Subcutaneous abdominal adipose tissue (tissue), 5 donors: Measurements from ENCODE around the gene DPP3.

ENCODE experiments used
- H3K27ac ChIP-seq: one replicate; pipeline ENCODE4 v1.7.0; 2013; ENCODE audit warnings: low read depth, mild to moderate bottlenecking, inconsistent platforms, low read length, moderate library complexity
- H3K27me3 ChIP-seq, 5 donors: one replicate each; pipeline ENCODE4 v1.7.0; 2013; ENCODE audit warnings: low read length in 5 of 5, inconsistent platforms in 1 of 5; ENCODE audit not compliant: control insufficient read depth in 5 of 5, insufficient read depth in 4 of 5
- H3K36me3 ChIP-seq, 5 donors: one replicate each; pipeline ENCODE4 v1.7.0; 2013; ENCODE audit warnings: low read length in 5 of 5; ENCODE audit not compliant: control insufficient read depth in 5 of 5, insufficient read depth in 5 of 5
- H3K4me1 ChIP-seq, 5 donors: one replicate each; pipeline ENCODE4 v1.7.0; 2013; ENCODE audit warnings: low read length in 5 of 5, mild to moderate bottlenecking in 3 of 5, moderate library complexity in 1 of 5; ENCODE audit not compliant: control insufficient read depth in 5 of 5, insufficient read depth in 5 of 5
- H3K4me3 ChIP-seq, 5 donors: one replicate each; pipeline ENCODE4 v1.7.0; 2013; ENCODE audit warnings: low read length in 5 of 5, low read depth in 1 of 5
- H3K9ac ChIP-seq, 5 donors: one replicate each; pipeline ENCODE4 v1.7.0; 2013; ENCODE audit warnings: low read length in 5 of 5, mild to moderate bottlenecking in 4 of 5, moderate library complexity in 3 of 5
- H3K9me3 ChIP-seq, 5 donors: one replicate each; pipeline ENCODE4 v1.7.0; 2013; ENCODE audit warnings: low read length in 5 of 5; ENCODE audit not compliant: control insufficient read depth in 5 of 5
- donor health status: healthy.
- donor health status: healthy.
- donor health status: healthy.
- donor health status: healthy.
- donor health status: healthy.

DPP3 gene

GRCh38 chr11:66443602-66444001 lies 36.6 kb upstream of the DPP3 start:
- Histone ChIP-seq H3K4me1 (peaks cover 0 to 3% (median 0%) of the 10 kb centered on the region in 5 donors), H3K9me3 (peaks cover 0 to 20% (median 8%) of the 10 kb centered on the region in 5 donors), H3K27ac (no peak overlapping the region), H3K4me3 (peak overlapping the region in 2 of 5 donors; percentile 28 to 32), H3K27me3 (no peaks in the 10 kb centered on the region), H3K36me3 (no peaks in the 10 kb centered on the region), H3K9ac (no peak overlapping the region)

GRCh38 chr11:66447012-66447411 lies 33.2 kb upstream of the DPP3 start:
- no peaks in the 10 kb centered on the region for H3K27me3 ChIP-seq
- H3K4me1 ChIP-seq = no peaks in the 10 kb centered on the region
- H3K9me3 ChIP-seq = peaks cover 0 to 20% (median 8%) of the 10 kb centered on the region in 5 donors
- H3K36me3 ChIP-seq = no peaks in the 10 kb centered on the region
- H3K9ac ChIP-seq = no peak overlapping the region
- no peak overlapping the region for H3K27ac ChIP-seq
- no peak overlapping the region for H3K4me3 ChIP-seq

- Histone ChIP-seq H3K4me1 (no peaks in the 10 kb centered on the region), H3K36me3 (no peaks in the 10 kb centered on the region), H3K9me3 (peaks cover 0 to 8% (median 2%) of the 10 kb centered on the region in 5 donors), H3K27ac (no peak overlapping the region), H3K27me3 (no peaks in the 10 kb centered on the region), H3K4me3 (no peak overlapping the region), H3K9ac (no peak overlapping the region)
Measured at GRCh38 chr11:66448523-66448922, 31.7 kb upstream of the DPP3 start.

DNA sequence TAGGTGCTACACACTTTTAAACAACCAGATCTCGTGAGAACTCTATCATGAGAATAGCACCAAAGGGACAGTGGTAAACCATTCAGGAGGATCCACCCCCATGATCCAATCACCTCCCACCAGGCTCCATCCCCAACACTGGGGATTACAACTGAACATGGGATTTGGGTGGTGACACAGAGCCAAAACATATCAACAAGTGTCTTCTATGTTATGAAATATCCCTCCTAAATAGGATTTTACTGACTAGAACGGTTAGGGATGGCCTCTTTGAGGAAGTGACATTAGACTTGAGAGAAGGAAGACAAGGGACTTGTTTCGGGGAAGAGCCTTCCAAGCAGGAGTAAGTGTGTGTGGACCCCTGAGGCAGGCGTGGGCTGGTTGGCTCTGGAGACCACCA lies 29.7 kb upstream of the DPP3 start:
- Histone ChIP-seq H3K36me3 (no peaks in the 10 kb centered on the region), H3K4me1 (no peaks in the 10 kb centered on the region), H3K9ac (no peak overlapping the region), H3K9me3 (no peaks in the 10 kb centered on the region), H3K4me3 (no peak overlapping the region), H3K27ac (no peak overlapping the region), H3K27me3 (peaks cover 0 to 6% (median 0%) of the 10 kb centered on the region in 5 donors)

GRCh38 chr11:66451663-66452062 lies 28.6 kb upstream of the DPP3 start:
- Histone ChIP-seq H3K4me1 (no peaks in the 10 kb centered on the region), H3K27me3 (peaks cover 0 to 6% (median 0%) of the 10 kb centered on the region in 5 donors), H3K36me3 (no peaks in the 10 kb centered on the region), H3K9me3 (no peaks in the 10 kb centered on the region), H3K27ac (no peak overlapping the region), H3K9ac (no peak overlapping the region), H3K4me3 (no peak overlapping the region)

DNA sequence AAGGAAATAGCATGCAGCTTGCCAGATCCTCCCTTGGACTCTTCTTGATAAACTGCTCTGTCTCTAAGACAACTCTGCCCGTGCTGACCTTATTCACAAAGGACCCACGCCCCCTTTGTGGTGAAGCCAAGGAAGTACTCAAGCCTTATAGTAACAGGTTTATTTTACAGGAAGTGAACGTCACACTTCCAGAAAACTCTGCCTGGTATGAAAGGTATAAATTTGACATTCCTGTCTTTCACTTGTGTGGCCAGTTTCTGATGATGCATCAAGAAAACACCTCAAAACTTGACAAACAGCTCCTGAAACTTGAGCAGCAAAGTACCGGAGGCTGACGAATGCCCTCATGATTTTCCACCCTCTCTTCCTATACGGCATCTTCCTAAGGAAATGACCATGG lies 26.0 kb upstream of the DPP3 start:
- Histone ChIP-seq H3K9me3 (no peaks in the 10 kb centered on the region), H3K4me3 (no peak overlapping the region), H3K4me1 (no peaks in the 10 kb centered on the region), H3K27me3 (peaks cover 0 to 6% (median 0%) of the 10 kb centered on the region in 5 donors), H3K36me3 (no peaks in the 10 kb centered on the region), H3K9ac (no peak overlapping the region), H3K27ac (no peak overlapping the region)

DNA sequence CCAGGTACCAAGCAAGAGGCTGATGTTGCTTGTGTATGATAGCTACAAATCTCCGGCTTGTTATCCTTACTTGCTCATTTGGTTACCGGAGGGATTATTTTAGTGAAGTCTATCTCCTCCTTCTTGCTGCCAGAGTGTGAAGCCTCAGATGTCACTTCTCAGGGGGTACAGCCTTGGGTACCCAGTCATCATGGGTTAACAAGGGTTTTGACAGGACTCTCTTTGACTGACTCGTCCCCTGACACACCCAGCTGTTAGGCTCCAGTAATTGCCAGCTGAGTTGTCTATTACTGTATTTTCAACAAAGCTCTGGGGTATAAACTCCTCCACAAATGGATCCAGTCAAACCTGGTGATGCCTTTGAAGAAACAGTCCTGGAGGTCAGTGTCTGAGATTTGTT lies 25.4 kb upstream of the DPP3 start:
- Histone ChIP-seq H3K9ac (no peak overlapping the region), H3K4me1 (no peaks in the 10 kb centered on the region), H3K27me3 (peaks cover 0 to 6% (median 0%) of the 10 kb centered on the region in 5 donors), H3K9me3 (no peaks in the 10 kb centered on the region), H3K27ac (no peak overlapping the region), H3K36me3 (no peaks in the 10 kb centered on the region), H3K4me3 (no peak overlapping the region)

DNA sequence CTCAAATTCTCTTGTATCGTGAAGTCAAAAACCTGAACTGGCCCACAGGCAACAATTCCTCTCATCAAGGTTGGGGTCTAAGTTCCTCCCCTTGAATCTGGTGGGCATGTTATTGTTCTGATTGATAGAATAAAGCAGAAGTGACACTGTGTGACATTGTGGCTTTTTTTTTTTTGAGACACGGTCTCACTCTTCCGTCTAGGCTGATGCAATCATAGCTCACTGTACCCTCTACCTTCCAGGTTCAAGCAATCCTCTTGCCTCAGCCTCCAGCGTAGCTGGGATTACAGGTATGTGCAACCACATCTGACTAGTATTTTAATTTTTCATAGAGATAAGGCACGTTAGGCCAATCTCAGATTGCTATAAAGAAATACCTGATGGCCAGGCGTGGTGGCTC lies 22.4 kb upstream of the DPP3 start:
- H3K4me3 ChIP-seq = no peak overlapping the region
- no peak overlapping the region for H3K9ac ChIP-seq
- H3K27ac ChIP-seq = no peak overlapping the region
- no peaks in the 10 kb centered on the region for H3K4me1 ChIP-seq
- peaks cover 0 to 6% (median 0%) of the 10 kb centered on the region in 5 donors for H3K27me3 ChIP-seq
- no peaks in the 10 kb centered on the region for H3K36me3 ChIP-seq
- H3K9me3 ChIP-seq = peaks cover 0 to 3% (median 0%) of the 10 kb centered on the region in 5 donors

DNA sequence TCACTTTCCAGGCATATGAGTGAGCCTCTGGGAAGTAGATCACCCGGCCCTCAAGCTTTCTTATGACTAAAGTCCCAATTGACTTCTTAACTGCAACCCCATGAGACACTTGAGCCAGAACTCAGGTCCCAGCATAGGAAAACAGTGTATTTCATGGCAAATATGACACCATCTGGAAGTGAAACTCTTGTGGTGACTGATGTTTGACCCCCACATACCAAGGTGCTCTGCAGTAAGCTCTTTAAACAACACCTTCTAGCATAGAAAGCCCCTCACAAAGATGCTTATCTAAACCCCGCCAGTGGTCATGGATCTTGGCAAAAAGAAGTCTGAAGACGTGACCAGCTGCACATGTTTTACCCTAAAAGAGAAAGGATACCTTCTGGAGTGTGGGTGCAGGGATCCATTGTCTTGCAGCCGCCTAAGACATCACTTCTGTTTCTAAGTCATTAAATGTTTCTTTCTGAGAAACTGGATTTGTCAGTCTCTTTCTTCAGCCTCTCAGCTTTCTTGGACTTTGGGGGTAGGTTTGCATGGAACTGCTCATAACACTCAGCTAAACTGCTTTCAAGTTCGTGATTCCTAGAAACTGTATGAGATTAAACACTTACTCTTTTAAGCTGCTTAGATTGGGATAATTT lies 21.0 kb upstream of the DPP3 start:
- no peak overlapping the region for H3K4me3 ChIP-seq

GRCh38 chr11:66462010-66462409 lies 18.2 kb upstream of the DPP3 start:
- Histone ChIP-seq H3K27ac (no peak overlapping the region), H3K9me3 (peaks cover 0 to 6% (median 0%) of the 10 kb centered on the region in 5 donors), H3K9ac (no peak overlapping the region), H3K4me3 (no peak overlapping the region), H3K27me3 (no peaks in the 10 kb centered on the region), H3K36me3 (no peaks in the 10 kb centered on the region), H3K4me1 (peaks cover 0 to 11% (median 7%) of the 10 kb centered on the region in 5 donors)

More for the DNA sequence above, 21.0 kb upstream of the DPP3 start:
- peaks cover 0 to 2% (median 0%) of the 10 kb centered on the region in 5 donors for H3K27me3 ChIP-seq
- peaks cover 0 to 6% (median 0%) of the 10 kb centered on the region in 5 donors for H3K9me3 ChIP-seq
- no peaks in the 10 kb centered on the region for H3K4me1 ChIP-seq
- H3K9ac ChIP-seq = no peak overlapping the region
- H3K27ac ChIP-seq = no peak overlapping the region
- H3K36me3 ChIP-seq = no peaks in the 10 kb centered on the region
